Natural killer cell treated with Interleukin-12 subunit alpha and Interleukin-12 subunit beta and Interleukin-15 and Interleukin-18, amount 100 ng/mL, for 72 hours (primary cell): ENCODE measurements around the gene SHC2. TPM values are rescaled to one million over a fixed set of nuclear protein-coding genes. Genes with fewer than 3 reads are reported as not detected.

Source experiments
- ATAC-seq, 2 donors: fragments of 150-1000 bp; cut with Tn5 transposase in 1 of 2; sonication (Bioruptor Pico), chemical (Tn5 transposase) in 1 of 2; 2 replicates each; pipeline ENCODE4 v1.10.0; 2021
- DNase-seq: peaks from one replicate; pipeline ENCODE4 v3.0.0; 2022; ENCODE audit warnings: low spot score
- H3K27ac Mint-ChIP-seq, 2 donors: 1 replicate in 1 of 2; 2 replicates in 1 of 2; pipeline ENCODE4 v1.8.0; 2022; ENCODE audit warnings: mixed read lengths in 2 of 2, mild to moderate bottlenecking in 1 of 2, moderate library complexity in 1 of 2
- H3K27me3 Mint-ChIP-seq, 2 donors: 1 replicate in 1 of 2; 2 replicates in 1 of 2; pipeline ENCODE4 v1.8.0; 2022; ENCODE audit warnings: mixed read lengths in 2 of 2
- H3K36me3 Mint-ChIP-seq: one replicate; pipeline ENCODE4 v1.8.0; 2022; ENCODE audit warnings: mixed read lengths
- H3K4me1 Mint-ChIP-seq, 2 donors: 1 replicate in 1 of 2; 2 replicates in 1 of 2; pipeline ENCODE4 v1.8.0; 2022; ENCODE audit warnings: low read depth in 2 of 2, mixed read lengths in 2 of 2, mild to moderate bottlenecking in 1 of 2
- H3K4me3 Mint-ChIP-seq: one replicate; pipeline ENCODE4 v1.8.0; 2022; ENCODE audit warnings: mixed read lengths
- H3K9me3 Mint-ChIP-seq: 2 replicates; pipeline ENCODE4 v1.8.0; 2022; ENCODE audit warnings: mixed read lengths
- total RNA-seq, 2 donors: library from RNA; stranded (reverse); gene quantifications; one replicate each; pipeline ENCODE4 v1.2.3, GENCODE V29; 2022

The SHC2 gene
- total RNA-seq, 2 donors from 2014 or later = 0.67 TPM; not detected in 1

- Mint-ChIP-seq H3K4me3 (no peak overlapping the region), H3K27ac (no peak overlapping the region), H3K4me1 (no peaks in the 10 kb centered on the region), H3K27me3 (peaks cover 0 to 4% of the 10 kb centered on the region in 2 donors), H3K9me3 (no peaks in the 10 kb centered on the region), H3K36me3 (no peaks in the 10 kb centered on the region)
- ATAC-seq = no peak
- no peak for DNase-seq
Measured at GRCh38 chr19:470701-471100, 9.9 kb upstream of the SHC2 start.

GRCh38 chr19:469833-470232, 9.0 kb upstream of the SHC2 start:
- Mint-ChIP-seq H3K27ac (no peak overlapping the region), H3K9me3 (peaks cover 4% of the 10 kb centered on the region), H3K36me3 (no peaks in the 10 kb centered on the region), H3K4me1 (no peaks in the 10 kb centered on the region), H3K27me3 (peaks cover 3% of the 10 kb centered on the region in 2 donors), H3K4me3 (no peak overlapping the region)
- DNase-seq (peak; percentile 49), ATAC-seq (no peak)

- Mint-ChIP-seq H3K27ac (no peak overlapping the region), H3K27me3 (peaks cover 6 to 8% of the 10 kb centered on the region in 2 donors), H3K4me3 (no peak overlapping the region), H3K4me1 (no peaks in the 10 kb centered on the region), H3K36me3 (no peaks in the 10 kb centered on the region), H3K9me3 (peaks cover 8% of the 10 kb centered on the region)
- ATAC-seq = no peak
- no peak for DNase-seq
Measured at GRCh38 chr19:468587-469256, 7.9 kb upstream of the SHC2 start.

GRCh38 chr19:467554-467953, 6.7 kb upstream of the SHC2 start:
- H3K4me3 Mint-ChIP-seq = no peak overlapping the region
- H3K9me3 Mint-ChIP-seq = peaks cover 8% of the 10 kb centered on the region
- ATAC-seq = peak; percentile 7 to 26
- H3K36me3 Mint-ChIP-seq = no peaks in the 10 kb centered on the region
- peak; percentile 56 for DNase-seq
- H3K27ac Mint-ChIP-seq = no peak overlapping the region
- H3K4me1 Mint-ChIP-seq = no peaks in the 10 kb centered on the region
- H3K27me3 Mint-ChIP-seq = peaks cover 8 to 9% of the 10 kb centered on the region in 2 donors

DNA sequence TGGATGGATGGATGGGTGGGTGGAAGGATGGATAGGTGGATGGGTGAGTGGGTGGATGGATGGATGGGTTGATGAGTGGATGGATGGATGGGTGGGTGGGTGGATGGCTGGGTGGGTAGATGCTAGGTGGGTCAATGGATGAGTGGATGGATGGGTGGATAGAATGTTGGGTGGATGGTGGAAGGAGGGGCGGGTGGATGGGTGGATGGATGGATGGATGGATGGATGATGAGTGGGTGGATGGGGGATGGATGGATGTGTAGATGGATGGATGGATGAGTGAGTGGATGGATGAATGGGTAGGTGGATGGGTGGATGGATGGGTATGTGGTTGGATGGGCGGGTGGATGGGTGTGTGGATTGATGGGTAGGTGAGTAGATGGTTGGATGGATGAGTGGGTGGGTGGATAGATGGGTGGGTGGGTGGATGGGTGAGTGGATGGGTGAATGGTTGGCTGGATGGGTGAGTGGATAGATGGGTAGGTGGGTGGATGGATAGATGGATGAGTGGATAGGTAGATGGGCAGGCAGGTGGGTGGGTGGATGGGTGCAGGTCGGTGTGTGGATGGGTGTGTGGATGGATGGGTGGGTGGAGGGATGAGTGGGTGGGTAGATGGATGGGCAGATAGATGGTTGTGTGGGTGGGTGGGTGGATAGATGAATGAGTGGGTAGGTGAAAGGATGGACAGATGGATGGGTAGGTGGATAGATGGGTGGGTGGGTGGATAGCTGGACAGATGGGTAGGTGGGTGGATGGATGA, 4.4 kb upstream of the SHC2 start:
- no peak overlapping the region for H3K27ac Mint-ChIP-seq

GRCh38 chr19:464208-464545, 3.3 kb upstream of the SHC2 start:
- H3K4me1 Mint-ChIP-seq = peaks cover 0 to 3% of the 10 kb centered on the region in 2 donors
- no peak for DNase-seq
- H3K27ac Mint-ChIP-seq = no peak overlapping the region
- no peak for ATAC-seq
- peaks cover 8% of the 10 kb centered on the region for H3K9me3 Mint-ChIP-seq
- H3K4me3 Mint-ChIP-seq = no peak overlapping the region
- H3K36me3 Mint-ChIP-seq = no peaks in the 10 kb centered on the region
- H3K27me3 Mint-ChIP-seq = peaks cover 8 to 15% of the 10 kb centered on the region in 2 donors

More for the DNA sequence above, 4.4 kb upstream of the SHC2 start:
- DNase-seq (no peak), ATAC-seq (no peak)
- Mint-ChIP-seq H3K9me3 (peaks cover 8% of the 10 kb centered on the region), H3K4me3 (no peak overlapping the region), H3K4me1 (peaks cover 0 to 3% of the 10 kb centered on the region in 2 donors), H3K36me3 (no peaks in the 10 kb centered on the region), H3K27me3 (peaks cover 8 to 15% of the 10 kb centered on the region in 2 donors)

DNA sequence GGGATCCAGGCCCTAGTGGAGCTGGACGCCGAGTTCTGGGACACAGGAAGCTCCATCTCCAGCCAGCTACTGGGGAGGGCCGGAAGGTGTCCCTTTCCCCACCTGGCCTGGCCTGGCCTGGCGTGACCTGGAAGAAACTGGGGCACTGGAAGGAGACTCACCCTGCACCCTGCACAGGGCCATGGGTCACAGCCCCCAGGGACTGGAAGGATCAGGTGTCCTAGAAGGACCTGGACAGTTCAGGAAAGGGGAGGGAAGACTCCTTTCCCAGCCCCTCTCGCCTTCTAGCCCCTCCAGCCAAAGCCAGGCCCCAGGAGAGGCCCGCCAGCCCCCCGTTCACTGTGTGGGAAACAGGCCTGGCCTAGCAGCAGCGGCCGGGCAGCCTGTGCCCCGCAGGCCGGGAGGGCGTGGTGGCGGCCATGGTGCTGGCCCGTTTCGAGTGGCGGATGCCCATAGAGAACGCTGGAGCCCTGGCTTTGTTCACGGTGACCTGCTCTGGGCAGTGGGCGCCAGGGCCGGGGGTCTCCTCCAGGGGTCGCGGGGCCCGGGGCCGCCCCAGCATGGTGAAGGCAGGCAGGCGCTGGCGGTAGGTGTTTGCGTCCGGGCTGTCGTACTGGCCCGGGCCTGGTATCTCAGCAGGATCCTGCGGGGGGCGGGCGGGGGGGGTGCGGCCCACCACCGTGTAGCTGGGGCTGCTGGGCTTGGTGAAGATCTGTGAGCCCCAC, 2.8 kb upstream of the SHC2 start:
- Mint-ChIP-seq H3K9me3 (peaks cover 8% of the 10 kb centered on the region), H3K27me3 (peaks cover 8 to 15% of the 10 kb centered on the region in 2 donors), H3K27ac (no peak overlapping the region), H3K4me3 (no peak overlapping the region), H3K4me1 (peaks cover 0 to 3% of the 10 kb centered on the region in 2 donors), H3K36me3 (no peaks in the 10 kb centered on the region)
- no peak for DNase-seq
- no peak for ATAC-seq

- ATAC-seq = no peak
Measured at GRCh38 chr19:461721-462551, 1.1 kb upstream of the SHC2 start.

GRCh38 chr19:459724-460511, 915 bp downstream of the SHC2 start:
- peaks cover 5% of the 10 kb centered on the region for H3K9me3 Mint-ChIP-seq
- H3K4me3 Mint-ChIP-seq = peak overlapping the region; percentile 32
- ATAC-seq (no peak), DNase-seq (no peak)
- H3K36me3 Mint-ChIP-seq = no peaks in the 10 kb centered on the region
- H3K27ac Mint-ChIP-seq = no peak overlapping the region
- H3K4me1 Mint-ChIP-seq = peaks cover 3 to 5% of the 10 kb centered on the region in 2 donors
- H3K27me3 Mint-ChIP-seq = peaks cover 12 to 16% of the 10 kb centered on the region in 2 donors

More at GRCh38 chr19:461721-462551, 1.1 kb upstream of the SHC2 start:
- no peak for DNase-seq
- Mint-ChIP-seq H3K4me1 (peaks cover 3 to 5% of the 10 kb centered on the region in 2 donors), H3K27me3 (peaks cover 15 to 19% of the 10 kb centered on the region in 2 donors), H3K9me3 (peaks cover 8% of the 10 kb centered on the region), H3K4me3 (peak overlapping the region; percentile 8), H3K36me3 (no peaks in the 10 kb centered on the region), H3K27ac (no peak overlapping the region)

GRCh38 chr19:458091-459042, 2.5 kb downstream of the SHC2 start:
- Mint-ChIP-seq H3K27me3 (peaks cover 6 to 13% of the 10 kb centered on the region in 2 donors), H3K4me3 (no peak overlapping the region), H3K27ac (no peak overlapping the region), H3K4me1 (peaks cover 3 to 5% of the 10 kb centered on the region in 2 donors), H3K36me3 (no peaks in the 10 kb centered on the region), H3K9me3 (no peaks in the 10 kb centered on the region)
- ATAC-seq (no peak), DNase-seq (peak; percentile 42)

- H3K4me1 Mint-ChIP-seq = peaks cover 3 to 5% of the 10 kb centered on the region in 2 donors
- H3K9me3 Mint-ChIP-seq = no peaks in the 10 kb centered on the region
- H3K27ac Mint-ChIP-seq = no peak overlapping the region
- H3K4me3 Mint-ChIP-seq = no peak overlapping the region
- peak; percentile 55 for DNase-seq
- H3K27me3 Mint-ChIP-seq = peaks cover 6 to 11% of the 10 kb centered on the region in 2 donors
- no peak for ATAC-seq
- H3K36me3 Mint-ChIP-seq = no peaks in the 10 kb centered on the region
Measured at GRCh38 chr19:457636-458035, 3.2 kb downstream of the SHC2 start.
